Heart right ventricle (tissue), 16 donors: ENCODE data around the gene CROT. TPM values are rescaled to one million over a fixed set of nuclear protein-coding genes. Genes with fewer than 3 reads are reported as not detected.

Experiments used
- ATAC-seq, 8 donors: fragments of 200-7000 bp; cut with Tn5 transposase; one replicate each; pipeline ENCODE4 v1.9.1; 2020; ENCODE audit warnings: mild to moderate bottlenecking in 8 of 8, moderate library complexity in 8 of 8, moderate number of reproducible peaks in 1 of 8
- DNase-seq, 2 donors: peaks; one replicate each; pipeline ENCODE4 v3.0.0-alpha.2; 2020
- H3K27ac ChIP-seq, 10 donors: fragments of 200-600 bp; sonication (generic) in 2 of 10; one replicate each; pipeline versions ENCODE4 v1.5.0 to v1.8.0; 2020 to 2022; ENCODE audit warnings: mild to moderate bottlenecking in 3 of 10
- H3K27me3 ChIP-seq, 7 donors: fragments of 200-600 bp; one replicate each; pipeline ENCODE4 v1.8.0; 2021 to 2022; ENCODE audit warnings: mild to moderate bottlenecking in 2 of 7
- H3K36me3 ChIP-seq, 9 donors: fragments of 200-600 bp; sonication (generic) in 1 of 9; one replicate each; pipeline versions ENCODE4 v1.5.0 to v1.8.0; 2020 to 2022; ENCODE audit warnings: mild to moderate bottlenecking in 2 of 9
- H3K4me1 ChIP-seq, 9 donors: fragments of 200-600 bp; sonication (generic) in 1 of 9; one replicate each; pipeline versions ENCODE4 v1.5.0 to v1.8.0; 2020 to 2022; ENCODE audit warnings: mild to moderate bottlenecking in 4 of 9
- H3K4me3 ChIP-seq, 10 donors: fragments of 200-600 bp; sonication (generic) in 2 of 10; one replicate each; pipeline versions ENCODE4 v1.5.0 to v1.8.0; 2020 to 2022; ENCODE audit warnings: mild to moderate bottlenecking in 7 of 10, moderate library complexity in 2 of 10
- H3K9me3 ChIP-seq, 11 donors: fragments of 200-600 bp in 10 of 11; sonication (generic) in 2 of 11; one replicate each; pipeline versions ENCODE4 v1.5.0 to v1.8.0; 2013 to 2022; ENCODE audit warnings: mild to moderate bottlenecking in 2 of 11, control low read depth in 1 of 11, moderate library complexity in 1 of 11
- CTCF ChIP-seq, 9 donors: fragments of 200-600 bp; sonication (generic) in 2 of 9; IDR thresholded peaks; one replicate each; pipeline versions ENCODE4 v1.5.0 to v1.8.0; 2021 to 2022; ENCODE audit warnings: antibody characterized with exemption in 9 of 9, mild to moderate bottlenecking in 5 of 9, moderate library complexity in 1 of 9
- WGBS, 2 donors: extraction: QIAGEN DNeasy Blood & Tissue Kit; methylation state at CpG; one replicate each; pipeline ENCODE4 v1.1.7; 2013; ENCODE audit warnings: inconsistent platforms in 1 of 2; 5-methylcytosine and 5-hydroxymethylcytosine counted together
- intact Hi-C, 10 donors: fragments of 100-400 bp; cut with DNase I; formaldehyde crosslinking; loops; one replicate each; pipeline versions ENCODE4 v1.11.1 to v1.14.2; 2022
- polyA plus RNA-seq, 2 donors: library from polyadenylated mRNA; stranded (reverse); fragments of 200-250 nt; gene quantifications; one replicate each; pipeline ENCODE4 v1.2.3, GENCODE V29; 2013
- total RNA-seq, 10 donors: library from RNA; stranded (reverse); fragmentation: NEBNext Ultra II Directional in 3 of 10; extraction: Animal tissue kit (Norgen Biotek cat#: 25700) in 3 of 10; gene quantifications; one replicate each; pipeline versions ENCODE4 v1.2.1 to v1.2.4, GENCODE V29; 2021 to 2023
- donor health status: Arrhythmogenic right ventricular cardiomyopathy.
- donor health status: ischemic (EF 13 %, LVEDD 7.1; RV severe dilation, severe dysfunction).
- donor health status: healthy with polysubstance abuse.
- donor health status: DM: no; HTN: yes; CAD: no.
- donor health status: DM: no; HTN: no; CAD: no.
- donor health status: ischemic (EF 25% LVEDD 6.9; RV normal size, moderate dysfunction).
- donor health status: ischemic (EF 25% LVEDD 5.7; RV mildly dilated, moderate dysfunction).
- donor health status: healthy.
- donor health status: DM: yes; HTN: yes; CAD: no.
- donor health status: Ischemic cardiomyopathy.
- donor health status: ischemic (EF 35%, LVEDD 5.7; RV mildly dilated, moderate dysfunction).
- donor health status: nonischemic (EF 11% LVEDD 7.7; RV severe dilation, severe dysfunction).
- donor health status: DM: yes; HTN: yes; CAD: no.
- donor health status: PGD.
- donor health status: ischemic (EF 29% LVEDD 5.4; RV normal size, mild dysfunction).
- donor health status: nonischemic (EF 23%, LVEDD 6.1; RV moderate dilation, normal function).

The CROT gene
- total and polyA plus RNA-seq, 12 donors = 4.3 to 10.6 (median 7.1) TPM

- no peaks in the 10 kb centered on the region for H3K9me3 ChIP-seq
- no peak for TF ChIP-seq CTCF (IDR thresholded peaks at IDR 0.05)
- peaks cover 0 to 35% (median 16%) of the 10 kb centered on the region in 9 donors for H3K4me1 ChIP-seq
- intact Hi-C loops = loop anchor here in 2 of 10 donors (10.0 kb wide), 1 partner anchor 528 kb away; the partner anchor contains the start of genes DBF4 (in 2 of the 2) and SLC25A40 (in 2 of the 2)
- no peaks in the 10 kb centered on the region for H3K27me3 ChIP-seq
- ATAC-seq (no peak), DNase-seq (no peak)
- H3K4me3 ChIP-seq = no peak overlapping the region
- H3K36me3 ChIP-seq = peaks cover 0 to 49% (median 18%) of the 10 kb centered on the region in 9 donors
- WGBS, 2 donors = 92 to 94% methylated on average over 1 of the region's 1 CpG
- no peak overlapping the region for H3K27ac ChIP-seq
Measured at GRCh38 chr7:87347207-87347606, 1.7 kb downstream of the CROT start.

DNA sequence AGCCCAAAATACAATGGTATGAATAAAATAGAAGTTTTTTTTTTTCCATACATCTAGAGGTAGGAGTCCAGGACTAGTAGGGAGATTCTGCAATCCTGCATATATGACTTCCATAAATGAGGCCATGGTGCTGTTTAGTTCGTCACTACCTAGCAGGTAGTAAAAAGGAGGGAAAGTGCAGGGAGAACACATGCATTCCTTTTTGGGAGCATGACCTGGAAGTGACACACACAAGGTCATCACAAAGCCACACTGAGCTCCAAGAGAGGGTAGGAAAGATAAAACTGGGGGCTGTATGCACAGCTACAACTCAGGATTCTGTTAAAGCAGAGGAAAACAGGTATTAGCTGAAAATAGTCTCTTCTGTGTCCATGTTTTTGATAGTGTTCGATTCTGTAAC, 2.2 kb downstream of the CROT start:
- H3K36me3 ChIP-seq = peaks cover 0 to 52% (median 18%) of the 10 kb centered on the region in 9 donors
- DNase-seq = no peak
- peaks cover 0 to 34% (median 16%) of the 10 kb centered on the region in 9 donors for H3K4me1 ChIP-seq
- intact Hi-C loops = loop anchor here in 2 of 10 donors (10.0 kb wide), 1 partner anchor 527 kb away; the partner anchor contains the start of genes DBF4 (in 2 of the 2) and SLC25A40 (in 2 of the 2)
- WGBS, 2 donors = 94 to 98% methylated on average over 2 of the region's 2 CpGs
- H3K27me3 ChIP-seq = no peaks in the 10 kb centered on the region
- ATAC-seq = no peak
- no peak for TF ChIP-seq CTCF (IDR thresholded peaks at IDR 0.05)
- no peak overlapping the region for H3K4me3 ChIP-seq
- no peaks in the 10 kb centered on the region for H3K9me3 ChIP-seq
- no peak overlapping the region for H3K27ac ChIP-seq

DNA sequence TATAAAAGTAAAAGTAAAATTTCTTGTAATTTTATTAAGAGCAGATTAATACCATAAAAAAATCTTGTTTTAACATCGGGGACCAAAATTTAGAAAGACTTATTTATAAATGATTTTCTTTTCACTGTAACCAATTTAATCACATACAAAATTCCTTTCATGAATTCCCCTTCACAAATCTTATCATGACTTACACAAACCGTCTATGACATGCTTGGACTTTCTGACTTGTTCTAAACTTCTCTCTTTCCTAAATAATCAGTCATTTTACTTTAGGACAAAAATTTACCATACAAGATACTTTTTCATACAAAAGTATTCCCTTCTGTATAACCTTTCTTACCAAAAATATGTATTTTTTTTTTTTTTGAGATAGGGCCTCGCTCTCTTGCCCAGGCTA, 9.3 kb downstream of the CROT start:
- Histone ChIP-seq H3K4me3 (no peak overlapping the region), H3K27ac (no peak overlapping the region), H3K27me3 (no peaks in the 10 kb centered on the region), H3K4me1 (no peaks in the 10 kb centered on the region), H3K36me3 (peaks cover 0 to 81% (median 24%) of the 10 kb centered on the region in 9 donors), H3K9me3 (peaks cover 0 to 30% (median 0%) of the 10 kb centered on the region in 11 donors)
- ATAC-seq (no peak), DNase-seq (no peak)
- intact Hi-C loops = loop anchor here in 1 of 10 donors (10.0 kb wide), 1 partner anchor 750 kb away; no protein-coding TSS in a partner anchor
- WGBS, 2 donors = 92% methylated on average over 3 of the region's 3 CpGs
- TF ChIP-seq CTCF (IDR thresholded peaks at IDR 0.05) = no peak

DNA sequence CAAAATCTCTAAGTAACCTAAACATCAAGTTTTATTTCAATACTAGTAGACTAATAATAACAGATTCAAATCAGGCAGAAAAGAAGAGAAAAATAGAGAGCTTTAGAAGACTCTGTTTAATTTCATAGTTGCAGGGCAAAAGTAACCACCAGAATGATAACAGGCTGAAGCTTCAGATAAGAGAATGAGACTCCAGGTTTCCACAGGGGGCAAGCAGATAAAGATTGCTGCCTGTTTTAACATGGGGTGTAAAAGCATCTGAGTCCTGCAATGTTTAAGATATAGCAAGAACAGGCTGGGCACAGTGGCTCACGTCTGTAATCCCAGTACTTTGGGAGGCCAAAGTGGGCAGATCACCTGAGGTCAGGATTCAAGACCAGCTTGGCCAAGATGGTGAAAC, 11.0 kb downstream of the CROT start:
- Histone ChIP-seq H3K36me3 (peaks cover 0 to 79% (median 19%) of the 10 kb centered on the region in 9 donors), H3K27me3 (no peaks in the 10 kb centered on the region), H3K27ac (no peak overlapping the region), H3K9me3 (peaks cover 0 to 30% (median 0%) of the 10 kb centered on the region in 11 donors), H3K4me3 (no peak overlapping the region), H3K4me1 (no peaks in the 10 kb centered on the region)
- no peak for TF ChIP-seq CTCF (IDR thresholded peaks at IDR 0.05)
- DNase-seq (no peak), ATAC-seq (no peak)
- intact Hi-C loops = loop anchor here in 1 of 10 donors (10.0 kb wide), 1 partner anchor 748 kb away; no protein-coding TSS in a partner anchor
- 75 to 85% methylated on average over 1 of the region's 1 CpG for WGBS, 2 donors
